SK-N-MC (cell line): ENCODE measurements around the gene BAZ1B.

ENCODE experiments used
- EZH2 ChIP-seq: fragments of 200-600 bp; sonication (generic); IDR thresholded peaks from one replicate; pipeline ENCODE4 v1.6.1; 2017; ENCODE audit warnings: antibody characterized with exemption
- FOXP2 ChIP-seq: optimal IDR thresholded peaks from 2 replicates; pipeline ENCODE3; 2011; ENCODE audit warnings: mild to moderate bottlenecking, moderate library complexity; ENCODE audit not compliant: insufficient read depth; ENCODE audit errors: extremely low read length, control extremely low read depth
- POLR2AphosphoS5 ChIP-seq: IDR thresholded peaks from 2 replicates; pipeline ENCODE4 v1.6.1; 2012; ENCODE audit warnings: mild to moderate bottlenecking, low read depth, low read length, borderline replicate concordance

DNA sequence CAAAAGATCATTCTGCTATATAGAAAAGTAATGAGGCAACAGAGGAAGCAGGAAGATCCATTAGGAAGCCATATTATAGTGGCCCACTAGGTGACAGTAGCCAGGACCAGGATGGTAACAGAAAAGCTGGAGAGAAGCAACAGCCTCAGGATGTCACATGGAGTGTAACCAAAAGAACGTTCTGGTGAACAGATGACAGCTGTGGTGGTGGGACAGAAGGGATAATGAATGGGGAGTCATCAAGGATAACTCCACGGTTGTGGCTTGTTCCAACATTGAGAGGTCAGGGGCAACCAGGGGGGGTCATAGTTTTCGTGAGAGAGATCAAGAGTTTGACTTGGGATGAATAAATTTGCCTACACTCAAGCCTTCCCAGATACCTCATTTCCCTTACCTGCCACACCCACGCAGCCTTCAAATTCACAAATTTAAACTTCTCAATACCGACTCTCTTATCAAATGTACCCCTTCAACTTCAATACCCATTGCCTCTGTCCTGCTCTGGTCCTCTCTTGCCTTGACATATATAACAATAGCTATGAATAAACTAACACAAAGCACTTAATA is 47.0 kb upstream of the BAZ1B start:
- no peak for TF ChIP-seq EZH2
- no peak for TF ChIP-seq POLR2AphosphoS5
- no peak for TF ChIP-seq FOXP2
